ENCODE data around the gene POU6F2. TPM values are rescaled to one million over a fixed set of nuclear protein-coding genes. Genes with fewer than 3 reads are reported as not detected.

Gene POU6F2
- total RNA-seq, 1 experiment from 2014 or later = 2.9 TPM

GRCh38 chr7:39367943-39368342 lies 390.2 kb downstream of the POU6F2 start (continued):
- no peak for TF ChIP-seq CDX4 (CRISPR knock-in tag; IDR thresholded peaks at IDR 0.05; ENCODE audit: borderline replicate concordance)
- TF ChIP-seq USF2 (CRISPR knock-in tag; IDR thresholded peaks at IDR 0.05) = no peak
- TF ChIP-seq ZNF671 (CRISPR knock-in tag; IDR thresholded peaks at IDR 0.05) = no peak
- no peak for TF ChIP-seq RORB (CRISPR knock-in tag; IDR thresholded peaks at IDR 0.05)
- no peak for TF ChIP-seq SMAD3 (CRISPR knock-in tag; IDR thresholded peaks at IDR 0.05; ENCODE audit: borderline replicate concordance)
- TF ChIP-seq IRF1 (CRISPR knock-in tag; IDR thresholded peaks at IDR 0.05) = no peak

GRCh38 chr7:39372383-39372782 lies 394.7 kb downstream of the POU6F2 start:
- DNase-seq (ENCODE audit: low spot score) (no peak), ATAC-seq (no peak)
- H3K4me3 Mint-ChIP-seq = no peak overlapping the region
- peaks cover 18% of the 10 kb centered on the region for H3K9me3 Mint-ChIP-seq
- CTCF ChIA-PET = no interaction called here
- H3K27ac Mint-ChIP-seq = no peak overlapping the region
- H3K27me3 Mint-ChIP-seq (ENCODE audit: low read depth) = no peaks in the 10 kb centered on the region
- 0 out of 2 replicates have a peak, but pooled peaks cover 6% of the 10 kb centered on the region for H3K36me3 Mint-ChIP-seq
- no peak for TF ChIP-seq ZBTB21 (CRISPR knock-in tag; IDR thresholded peaks at IDR 0.05; ENCODE audit: borderline replicate concordance)
- no peak for TF ChIP-seq TEAD4 (CRISPR knock-in tag; IDR thresholded peaks at IDR 0.05)
- TF ChIP-seq USF1 (CRISPR knock-in tag; IDR thresholded peaks at IDR 0.05) = no peak
- POLR2A ChIA-PET = no interaction called here
- H3K4me1 Mint-ChIP-seq = peaks cover 5% of the 10 kb centered on the region; the same call in 1 of the 2 replicates

GRCh38 chr7:39374436-39375040 lies 396.8 kb downstream of the POU6F2 start:
- TF ChIP-seq KAT7 (CRISPR knock-in tag; IDR thresholded peaks at IDR 0.05; ENCODE audit: borderline replicate concordance) (no peak), E2F1 (CRISPR knock-in tag; IDR thresholded peaks at IDR 0.05) (no peak), SOX15 (CRISPR knock-in tag; IDR thresholded peaks at IDR 0.05) (no peak), PRRX2 (CRISPR knock-in tag; IDR thresholded peaks at IDR 0.05) (no peak), ZNF671 (CRISPR knock-in tag; IDR thresholded peaks at IDR 0.05) (no peak), SMAD3 (CRISPR knock-in tag; IDR thresholded peaks at IDR 0.05; ENCODE audit: borderline replicate concordance) (no peak), MLX (CRISPR knock-in tag; IDR thresholded peaks at IDR 0.05) (no peak)
- H3K27ac Mint-ChIP-seq = no peak overlapping the region
- H3K4me1 Mint-ChIP-seq = peaks cover 5% of the 10 kb centered on the region; the same call in 1 of the 2 replicates
- no peaks in the 10 kb centered on the region for H3K27me3 Mint-ChIP-seq (ENCODE audit: low read depth)
- ATAC-seq (no peak), DNase-seq (ENCODE audit: low spot score) (no peak)
- POLR2A ChIA-PET = no interaction called here
- peaks cover 18% of the 10 kb centered on the region for H3K9me3 Mint-ChIP-seq
- H3K36me3 Mint-ChIP-seq = 0 out of 2 replicates have a peak, but pooled peaks cover 6% of the 10 kb centered on the region
- CTCF ChIA-PET = no interaction called here
- H3K4me3 Mint-ChIP-seq = no peak overlapping the region
